A549 (cell line): ENCODE results near the gene MZF1. TPM values are rescaled to one million over a fixed set of nuclear protein-coding genes. Genes with fewer than 3 reads are reported as not detected.

Experiments used
- ATAC-seq, 2 experiments: fragments of 200-7000 bp in 1 of 2; fragments of >200 bp in 1 of 2; cut with Nextera tagmentation in 1 of 2; cut with Tn5 transposase in 1 of 2; 3 replicates each; pipeline versions ENCODE4 v1.8.0 to v1.9.1; 2018 to 2020; ENCODE audit warnings: mild to moderate bottlenecking in 1 of 2, moderate library complexity in 1 of 2
- CTCF ChIA-PET: fragments of 300-600 bp; sonication (Branson Sonifier 250); formaldehyde crosslinking; extraction: SDS; loops from one replicate; lab custom pipeline; 2021; ENCODE audit warnings: antibody characterized with exemption, inconsistent platforms; lab: Yijun Ruan, JAX
- POLR2A ChIA-PET: fragments of 350-600 bp; formaldehyde crosslinking; extraction: SDS; loops from one replicate; lab custom pipeline; 2021; ENCODE audit warnings: antibody characterized with exemption, inconsistent platforms; lab: Yijun Ruan, JAX
- DNase-seq, 2 experiments: peaks; one replicate each; pipeline versions ENCODE4 v3.0.0 to v3.0.0-alpha.2; 2011 to 2016; ENCODE audit warnings: low read depth in 1 of 2, low spot score in 1 of 2
- FAIRE-seq: peaks from 2 replicates; lab custom pipeline; 2011; peaks lifted over from hg19 to GRCh38; lab: Jason Lieb, UNC
- H3K27ac ChIP-seq, 2 experiments: fragments of >200 bp; sonication (Bioruptor Twin); formaldehyde crosslinking; 3 replicates each; pipeline ENCODE4 v1.5.1; 2016 to 2017
- H3K4me1 ChIP-seq: fragments of >200 bp; sonication (Bioruptor Twin); formaldehyde crosslinking; 3 replicates; pipeline ENCODE4 v1.6.1; 2016
- H3K4me2 ChIP-seq: fragments of >200 bp; sonication (Bioruptor Twin); formaldehyde crosslinking; 3 replicates; pipeline ENCODE4 v1.6.1; 2016
- H3K4me3 ChIP-seq: fragments of >200 bp; sonication (Bioruptor Twin); formaldehyde crosslinking; 3 replicates; pipeline ENCODE4 v1.5.1; 2016
- H3K9me3 ChIP-seq: fragments of >200 bp; sonication (Bioruptor Twin); formaldehyde crosslinking; 3 replicates; pipeline ENCODE4 v1.6.1; 2016
- CEBPB ChIP-seq, 2 experiments: fragments of >200 bp in 1 of 2; sonication (Bioruptor Twin) in 1 of 2; formaldehyde crosslinking in 1 of 2; IDR thresholded peaks; 2 replicates each; pipeline ENCODE4 v1.6.1; 2012 to 2016
- CHD4 ChIP-seq: fragments of 200-600 bp; sonication (generic); IDR thresholded peaks from 2 replicates; pipeline ENCODE4 v1.6.1; 2016; ENCODE audit warnings: antibody characterized with exemption, mild to moderate bottlenecking, borderline replicate concordance
- EHF ChIP-seq: fragments of 250-450 bp; sonication (Bioruptor Pico); IDR thresholded peaks from 2 replicates; pipeline ENCODE4 v1.5.0; 2020; ENCODE audit warnings: mild to moderate bottlenecking
- EP300 ChIP-seq, 2 experiments: fragments of >200 bp; sonication (Bioruptor Twin); formaldehyde crosslinking; IDR thresholded peaks; 2 replicates in 1 of 2; 3 replicates in 1 of 2; pipeline ENCODE4 v1.6.1; 2016 to 2017
- FOSB ChIP-seq: fragments of 250-450 bp; sonication (Bioruptor Pico); IDR thresholded peaks from 2 replicates; pipeline ENCODE4 v1.5.0; 2020; ENCODE audit warnings: mild to moderate bottlenecking, moderate library complexity
- FOSL2 ChIP-seq, 2 experiments: fragments of 450-650 bp in 1 of 2; fragments of >200 bp in 1 of 2; sonication (Bioruptor Twin) in 1 of 2; formaldehyde crosslinking; IDR thresholded peaks; 2 replicates each; pipeline versions ENCODE4 v1.5.0 to v1.6.1; 2016 to 2020; ENCODE audit warnings: mild to moderate bottlenecking in 1 of 2, moderate library complexity in 1 of 2
- HDAC2 ChIP-seq: fragments of 200-600 bp; sonication (generic); IDR thresholded peaks from 2 replicates; pipeline ENCODE4 v1.6.1; 2016
- JUN ChIP-seq, 2 experiments: fragments of >200 bp; sonication (Bioruptor Twin); formaldehyde crosslinking; IDR thresholded peaks; 2 replicates in 1 of 2; 3 replicates in 1 of 2; pipeline ENCODE4 v1.6.1; 2016 to 2017
- KDM1A ChIP-seq: fragments of 200-600 bp; sonication (generic); IDR thresholded peaks from 2 replicates; pipeline ENCODE4 v1.6.1; 2016; ENCODE audit warnings: low read depth, mild to moderate bottlenecking
- KDM5A ChIP-seq: fragments of 200-600 bp; sonication (generic); IDR thresholded peaks from 2 replicates; pipeline ENCODE4 v1.6.1; 2016; ENCODE audit warnings: antibody characterized with exemption, mild to moderate bottlenecking
- MAZ ChIP-seq: fragments of 150-350 bp; IDR thresholded peaks from 2 replicates; pipeline ENCODE4 v1.6.1; 2014; ENCODE audit warnings: antibody characterized with exemption, low read depth, low read length, borderline replicate concordance
- NFE2L2 ChIP-seq: fragments of 150-350 bp; conservative IDR thresholded peaks from 2 replicates; pipeline ENCODE4 v1.6.1; 2014; ENCODE audit warnings: low read length
- NR3C1 ChIP-seq: fragments of >200 bp; sonication (Bioruptor Twin); formaldehyde crosslinking; IDR thresholded peaks from 3 replicates; pipeline ENCODE4 v1.6.1; 2017
- PHF8 ChIP-seq: fragments of 200-600 bp; sonication (generic); IDR thresholded peaks from 2 replicates; pipeline ENCODE4 v1.6.1; 2016; ENCODE audit warnings: low read depth, mild to moderate bottlenecking, antibody characterized with exemption, moderate library complexity, borderline replicate concordance
- POLR2A ChIP-seq: IDR thresholded peaks from 2 replicates; pipeline ENCODE4 v1.6.1; 2012; ENCODE audit warnings: mild to moderate bottlenecking, low read length
- POLR2AphosphoS2 ChIP-seq: conservative IDR thresholded peaks from 2 replicates; pipeline ENCODE4 v1.6.1; 2012; ENCODE audit warnings: low read length, improper control_type of control experiment, inconsistent platforms
- RAD21 ChIP-seq, 2 experiments: fragments of >200 bp in 1 of 2; sonication (Bioruptor Twin) in 1 of 2; formaldehyde crosslinking in 1 of 2; IDR thresholded peaks in 1 of 2; conservative IDR thresholded peaks in 1 of 2; 2 replicates in 1 of 2; 3 replicates in 1 of 2; pipeline ENCODE4 v1.6.1; 2012 to 2018; ENCODE audit warnings: inconsistent platforms in 1 of 2
- RCOR1 ChIP-seq: fragments of 150-350 bp; IDR thresholded peaks from 2 replicates; pipeline ENCODE4 v1.6.1; 2014; ENCODE audit warnings: antibody characterized with exemption, low read length, low read depth
- SREBF2 ChIP-seq: fragments of 450-650 bp; IDR thresholded peaks from 2 replicates; pipeline ENCODE4 v1.6.1; 2014; ENCODE audit warnings: mild to moderate bottlenecking, moderate library complexity
- TP53 ChIP-seq: fragments of 250-450 bp; sonication (Bioruptor Pico); IDR thresholded peaks from 2 replicates; pipeline ENCODE4 v1.5.0; 2021; ENCODE audit warnings: mild to moderate bottlenecking, moderate library complexity
- ZC3H11A ChIP-seq: fragments of 450-650 bp; IDR thresholded peaks from 2 replicates; pipeline ENCODE4 v1.6.1; 2014; ENCODE audit warnings: antibody characterized with exemption, mild to moderate bottlenecking
- ZSCAN20 ChIP-seq: fragments of 250-450 bp; sonication (Bioruptor Pico); IDR thresholded peaks from 2 replicates; pipeline ENCODE4 v1.8.0; 2022; ENCODE audit warnings: mild to moderate bottlenecking, moderate library complexity
- WGBS: methylation state at CpG from one replicate; pipeline ENCODE4 v1.1.6; 2017; ENCODE audit errors: missing lambda C conversion rate; 5-methylcytosine and 5-hydroxymethylcytosine counted together
- polyA plus RNA-seq, 4 experiments: library from polyadenylated mRNA; depleted of rRNA in 3 of 4; stranded (reverse); fragments of >200 nt; fragmentation: RNase III in 1 of 4; extraction: RNeasy Plus Mini Kit Qiagen cat#74134 plus additional on column Dnase treatment in 1 of 4; gene quantifications; 2 replicates in 3 of 4; 3 replicates in 1 of 4; pipeline ENCODE4 v1.2.3, GENCODE V29; 2011 to 2017
- TF ChIP-seq, protein P1 (sequence below): IDR thresholded peaks from 2 replicates; pipeline ENCODE4 v1.6.1; 2012
- TF ChIP-seq, protein P2 (sequence below): IDR thresholded peaks from 2 replicates; pipeline ENCODE4 v1.6.1; 2012; ENCODE audit warnings: low read depth, borderline replicate concordance
- TF ChIP-seq, protein P3 (sequence below): IDR thresholded peaks from 2 replicates; pipeline ENCODE4 v1.6.1; 2012
- TF ChIP-seq, protein P4 (sequence below): fragments of >200 bp; sonication (Bioruptor Twin); formaldehyde crosslinking; IDR thresholded peaks from 2 replicates; pipeline ENCODE4 v1.6.1; 2016
- TF ChIP-seq, protein P5 (sequence below): fragments of 450-650 bp; IDR thresholded peaks from 2 replicates; pipeline ENCODE4 v1.6.1; 2014; ENCODE audit warnings: antibody characterized with exemption

MZF1 gene
- polyA plus RNA-seq, 2 of the 4 experiments (the other 2 are of a cell fraction), result 19.5 to 20.3 TPM

DNA sequence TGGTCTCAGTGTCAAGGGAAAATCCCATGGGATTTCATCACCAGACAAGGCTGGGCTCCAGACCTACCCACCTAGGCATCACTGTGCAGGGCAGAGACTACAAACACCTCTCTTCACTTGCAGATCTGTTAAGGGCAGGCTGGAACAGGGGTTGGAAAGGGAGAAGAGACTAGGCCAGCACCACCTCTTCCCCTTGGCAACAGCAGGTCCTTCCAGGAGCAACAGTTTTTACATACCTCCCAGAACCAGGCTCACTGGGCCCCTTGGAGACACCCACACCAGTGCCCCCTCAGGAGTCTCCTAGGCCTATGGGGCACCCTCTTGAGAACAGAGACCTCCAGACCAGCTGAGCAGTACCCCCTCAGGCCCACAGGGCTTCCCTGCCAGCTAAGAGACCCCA, 12.2 kb downstream of the MZF1 start (continued):
- TF ChIP-seq CEBPB (IDR thresholded peaks at IDR 0.05) (no peak), ZC3H11A (no peak), SREBF2 (no peak), NR3C1 (no peak)
- TF ChIP-seq, protein P1, sequence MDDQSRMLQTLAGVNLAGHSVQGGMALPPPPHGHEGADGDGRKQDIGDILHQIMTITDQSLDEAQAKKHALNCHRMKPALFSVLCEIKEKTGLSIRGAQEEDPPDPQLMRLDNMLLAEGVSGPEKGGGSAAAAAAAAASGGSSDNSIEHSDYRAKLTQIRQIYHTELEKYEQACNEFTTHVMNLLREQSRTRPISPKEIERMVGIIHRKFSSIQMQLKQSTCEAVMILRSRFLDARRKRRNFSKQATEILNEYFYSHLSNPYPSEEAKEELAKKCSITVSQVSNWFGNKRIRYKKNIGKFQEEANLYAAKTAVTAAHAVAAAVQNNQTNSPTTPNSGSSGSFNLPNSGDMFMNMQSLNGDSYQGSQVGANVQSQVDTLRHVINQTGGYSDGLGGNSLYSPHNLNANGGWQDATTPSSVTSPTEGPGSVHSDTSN, result no peak

DNA sequence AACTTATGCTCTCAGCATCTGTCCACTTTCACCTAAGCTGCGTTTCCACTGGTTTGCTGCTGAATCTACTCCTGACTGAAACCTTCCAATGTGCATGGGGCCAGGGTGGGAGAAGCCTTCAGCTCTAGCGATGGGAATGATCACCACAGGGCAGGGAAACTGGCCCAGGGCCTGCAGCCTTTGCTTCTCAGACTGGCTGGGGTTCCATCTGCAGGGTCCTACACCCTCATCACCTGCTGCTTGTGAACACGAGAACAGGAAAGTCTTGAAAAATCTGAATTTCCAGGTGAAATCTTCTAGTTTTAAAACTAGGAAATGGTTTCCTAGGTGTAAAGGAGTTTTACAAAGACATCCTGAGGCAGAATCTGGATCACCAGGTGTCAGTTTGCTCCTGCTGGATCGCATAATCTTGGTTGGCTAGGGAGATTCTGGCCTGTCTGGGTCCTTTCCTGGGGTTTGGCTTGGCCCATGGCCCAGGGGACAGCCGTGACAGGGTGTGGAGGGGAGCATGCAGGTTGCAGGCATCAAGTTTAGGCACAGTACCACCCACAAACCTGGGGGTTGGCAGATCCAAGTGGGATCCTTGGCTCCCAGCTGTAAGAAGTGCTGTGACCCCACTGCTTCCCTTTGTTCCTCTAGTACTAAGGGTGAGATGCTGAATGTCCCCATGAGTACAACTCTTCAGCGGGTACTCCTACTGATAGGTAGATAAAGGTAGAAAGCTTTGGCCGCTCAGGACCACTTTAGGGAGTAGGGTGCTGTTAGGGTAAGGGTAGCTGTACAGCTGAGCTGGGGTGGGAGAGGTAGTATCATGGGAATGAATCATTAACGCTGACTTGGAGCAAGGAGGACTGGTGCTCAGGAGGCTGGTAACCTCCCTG, 12.9 kb downstream of the MZF1 start:
- WGBS, result 83% methylated on average over 8 of the region's 8 CpGs
- DNase-seq (no peak), FAIRE-seq (no peak), ATAC-seq (no peak)
- ChIA-PET POLR2A (interaction anchor here (1.0 to 2.9 kb wide), 11 partner anchors 8 to 198 kb away, joined by 3 to 37 read pairs (median 6); partner anchors contain the start of genes MZF1, TRIM28, ZBTB45 and ZNF497), CTCF (interaction anchor here (1.2 to 4.0 kb wide), 3 partner anchors 11 to 46 kb away, joined by 3 to 28 read pairs (median 7); partner anchors contain the start of gene ZBTB45)
- peak overlapping the region; percentile 78 for H3K4me3 ChIP-seq
- peaks cover 32% of the 10 kb centered on the region for H3K4me1 ChIP-seq
- peak overlapping the region; percentile 94 for H3K4me2 ChIP-seq
- peak; percentile 25; the same call in 1 of the 2 replicates for TF ChIP-seq POLR2A
- TF ChIP-seq TP53 (CRISPR knock-in tag), result no peak
- peak overlapping the region; percentile 95 to 99 for H3K27ac ChIP-seq
- H3K9me3 ChIP-seq, result no peaks in the 10 kb centered on the region

DNA sequence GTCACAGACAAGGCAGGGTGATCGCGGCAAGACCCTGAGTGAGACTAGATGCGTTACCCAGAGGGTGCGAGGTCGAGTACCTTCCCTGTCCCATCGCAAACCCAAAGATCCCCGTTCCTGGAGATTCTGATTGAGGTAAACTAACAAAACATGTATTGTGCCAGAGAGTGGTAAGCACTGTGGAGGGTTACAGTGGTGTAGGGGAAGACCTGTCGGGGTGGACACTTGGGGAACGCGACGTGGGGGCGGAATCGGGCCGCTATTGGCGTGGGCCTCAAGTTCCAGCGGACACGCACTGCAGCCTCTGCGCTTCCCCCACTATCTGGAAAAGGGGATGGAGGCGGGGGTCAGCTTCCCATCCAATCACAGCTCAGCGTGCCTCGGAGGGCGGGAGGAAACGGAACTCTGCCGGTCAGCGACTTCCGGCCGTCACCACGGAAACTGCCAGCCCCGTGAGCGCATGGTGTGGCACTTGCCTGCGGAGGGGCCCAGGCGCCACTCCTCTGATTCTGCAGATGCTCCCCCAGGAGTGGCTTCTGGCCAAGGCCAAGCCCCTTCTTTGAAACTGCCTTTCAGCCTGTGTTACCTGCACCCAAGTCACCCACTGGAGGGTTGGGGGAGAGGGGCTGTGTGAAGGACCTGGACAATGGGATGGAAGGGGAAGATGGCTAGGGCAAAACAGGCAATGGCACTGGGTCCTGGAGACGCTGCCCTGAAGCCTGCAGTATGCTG, 13.7 kb downstream of the MZF1 start:
- CTCF ChIA-PET, result interaction anchor here (0.7 to 4.0 kb wide), 4 partner anchors 10 to 45 kb away, joined by 3 to 28 read pairs (median 5); partner anchors contain the start of gene ZBTB45
- no peak for TF ChIP-seq POLR2AphosphoS2
- TF ChIP-seq CEBPB (IDR thresholded peaks at IDR 0.05), result no peak
- no peak; the same call in 1 of the 2 replicates for TF ChIP-seq MAZ
- TF ChIP-seq, protein P2, sequence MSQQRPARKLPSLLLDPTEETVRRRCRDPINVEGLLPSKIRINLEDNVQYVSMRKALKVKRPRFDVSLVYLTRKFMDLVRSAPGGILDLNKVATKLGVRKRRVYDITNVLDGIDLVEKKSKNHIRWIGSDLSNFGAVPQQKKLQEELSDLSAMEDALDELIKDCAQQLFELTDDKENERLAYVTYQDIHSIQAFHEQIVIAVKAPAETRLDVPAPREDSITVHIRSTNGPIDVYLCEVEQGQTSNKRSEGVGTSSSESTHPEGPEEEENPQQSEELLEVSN, result peak; percentile 100
- TF ChIP-seq CHD4, result no peak
- TF ChIP-seq, protein P3, sequence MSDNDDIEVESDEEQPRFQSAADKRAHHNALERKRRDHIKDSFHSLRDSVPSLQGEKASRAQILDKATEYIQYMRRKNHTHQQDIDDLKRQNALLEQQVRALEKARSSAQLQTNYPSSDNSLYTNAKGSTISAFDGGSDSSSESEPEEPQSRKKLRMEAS, result peak; percentile 99; the same call in 1 of the 2 replicates
- TF ChIP-seq PHF8, result peak; percentile 86; the same call in 1 of the 2 replicates
- TF ChIP-seq HDAC2, result no peak; the same call in 1 of the 2 replicates
- TF ChIP-seq, protein P1, result peak; percentile 49
- TF ChIP-seq FOSL2 (IDR thresholded peaks at IDR 0.05), result no peak
- peak; percentile 21; the same call in 1 of the 2 replicates for TF ChIP-seq FOSL2 (CRISPR knock-in tag; IDR thresholded peaks at IDR 0.05)
- peak; percentile 91 for TF ChIP-seq EHF (CRISPR knock-in tag)
- no peak for TF ChIP-seq RCOR1
- no peak for TF ChIP-seq KDM5A
- no peak for TF ChIP-seq ZSCAN20
- no peak for TF ChIP-seq NFE2L2
- TF ChIP-seq, protein P4, sequence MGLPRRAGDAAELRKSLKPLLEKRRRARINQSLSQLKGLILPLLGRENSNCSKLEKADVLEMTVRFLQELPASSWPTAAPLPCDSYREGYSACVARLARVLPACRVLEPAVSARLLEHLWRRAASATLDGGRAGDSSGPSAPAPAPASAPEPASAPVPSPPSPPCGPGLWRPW, result no peak
- no peak for TF ChIP-seq KDM1A
- TF ChIP-seq FOSB, result peak; percentile 95
- peak; percentile 86; the same call in 1 of the 2 replicates for TF ChIP-seq TP53 (CRISPR knock-in tag)
- no peak for TF ChIP-seq ZC3H11A
- no peak for TF ChIP-seq RAD21 (conservative IDR thresholded peaks at IDR 0.05 in 1 of 2, IDR thresholded peaks at IDR 0.05 in 1 of 2)
- TF ChIP-seq, protein P5, sequence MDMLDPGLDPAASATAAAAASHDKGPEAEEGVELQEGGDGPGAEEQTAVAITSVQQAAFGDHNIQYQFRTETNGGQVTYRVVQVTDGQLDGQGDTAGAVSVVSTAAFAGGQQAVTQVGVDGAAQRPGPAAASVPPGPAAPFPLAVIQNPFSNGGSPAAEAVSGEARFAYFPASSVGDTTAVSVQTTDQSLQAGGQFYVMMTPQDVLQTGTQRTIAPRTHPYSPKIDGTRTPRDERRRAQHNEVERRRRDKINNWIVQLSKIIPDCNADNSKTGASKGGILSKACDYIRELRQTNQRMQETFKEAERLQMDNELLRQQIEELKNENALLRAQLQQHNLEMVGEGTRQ, result peak; percentile 17; the same call in 1 of the 2 replicates
- TF ChIP-seq EP300 (IDR thresholded peaks at IDR 0.05), result no peak
- peak; percentile 75 to 77; a peak in 4 of 5 replicates for TF ChIP-seq JUN (IDR thresholded peaks at IDR 0.05)

More for the DNA sequence above, 13.7 kb downstream of the MZF1 start:
- peak; percentile 92 for FAIRE-seq
- ATAC-seq, result peak; percentile 63 to 77
- Histone ChIP-seq H3K4me1 (peaks cover 34% of the 10 kb centered on the region), H3K4me2 (peak overlapping the region; percentile 94), H3K4me3 (peak overlapping the region; percentile 78), H3K27ac (peak overlapping the region; percentile 95 to 99), H3K9me3 (no peaks in the 10 kb centered on the region)
- 2% methylated on average over 32 of the region's 33 CpGs for WGBS
- POLR2A ChIA-PET, result interaction anchor here (0.7 to 2.9 kb wide), 13 partner anchors 9 to 376 kb away, joined by 3 to 37 read pairs (median 6); partner anchors contain the start of genes MZF1, TRIM28, ZBTB45 and ZNF274
- DNase-seq, result peak; percentile 97 to 99
